Hepatocyte (in vitro differentiated cells): ENCODE data around the gene GATAD2A.

Experiments used
- CTCF ChIP-seq: fragments of 200-600 bp; sonication (generic); IDR thresholded peaks from 2 replicates; pipeline ENCODE4 v1.5.1; 2016; ENCODE audit warnings: antibody characterized with exemption, mild to moderate bottlenecking; ENCODE audit not compliant: poor library complexity
- EZH2phosphoT487 ChIP-seq: fragments of 200-600 bp; sonication (generic); IDR thresholded peaks from one replicate; pipeline ENCODE4 v1.6.1; 2018; ENCODE audit warnings: antibody characterized with exemption, mild to moderate bottlenecking, low read depth, moderate library complexity; ENCODE audit not compliant: unreplicated experiment, severe bottlenecking

GRCh38 chr19:19544257-19544953 is 138.9 kb downstream of the GATAD2A start:
- TF ChIP-seq CTCF, result no peak
- TF ChIP-seq EZH2phosphoT487, result no peak
